K562 (cell line): Measurements from ENCODE around the gene SAMD4A. TPM values are rescaled to one million over a fixed set of nuclear protein-coding genes. Genes with fewer than 3 reads are reported as not detected.

Experiments used
- CEBPB ChIP-seq: fragments of 450-650 bp; IDR thresholded peaks from 2 replicates; pipeline ENCODE4 v1.6.1; 2016; ENCODE audit warnings: missing genetic modification characterization, missing compliant biosample characterization
- CREM ChIP-seq: IDR thresholded peaks from 2 replicates; pipeline ENCODE4 v1.6.1; 2014; ENCODE audit warnings: antibody characterized with exemption, low read depth
- CTBP1 ChIP-seq: fragments of 450-650 bp; IDR thresholded peaks from 2 replicates; pipeline ENCODE4 v1.6.1; 2016; ENCODE audit warnings: borderline replicate concordance
- DMBX1 ChIP-seq: fragments of 250-450 bp; sonication (Bioruptor Pico); IDR thresholded peaks from 2 replicates; pipeline ENCODE4 v1.8.0; 2022; ENCODE audit warnings: inconsistent platforms, mild to moderate bottlenecking, moderate library complexity, borderline replicate concordance
- HDAC2 ChIP-seq: fragments of 450-650 bp; IDR thresholded peaks from 2 replicates; pipeline ENCODE4 v1.6.1; 2016; ENCODE audit warnings: mild to moderate bottlenecking
- ILF3 ChIP-seq: fragments of 450-650 bp; IDR thresholded peaks from 2 replicates; pipeline ENCODE4 v1.6.1; 2018; ENCODE audit warnings: antibody characterized with exemption, mild to moderate bottlenecking, moderate library complexity, borderline replicate concordance
- KDM2B ChIP-seq: fragments of 250-450 bp; sonication (Bioruptor Pico); IDR thresholded peaks from 2 replicates; pipeline ENCODE4 v1.8.0; 2021; ENCODE audit warnings: mild to moderate bottlenecking, moderate library complexity
- MYNN ChIP-seq, 2 experiments: sonication (generic); formaldehyde crosslinking in 1 of 2; IDR thresholded peaks; 2 replicates each; pipeline versions ENCODE4 v1.5.0 to v1.6.1; 2016 to 2020; ENCODE audit warnings: antibody characterized with exemption in 1 of 2, missing genetic modification reagents in 1 of 2
- POLR2A ChIP-seq: fragments of 450-650 bp; conservative IDR thresholded peaks from 2 replicates; pipeline ENCODE4 v1.6.1; 2016
- POLR2G ChIP-seq: fragments of 200-400 bp; formaldehyde crosslinking; IDR thresholded peaks from 2 replicates; pipeline ENCODE4 v1.6.1; 2017; ENCODE audit warnings: low read depth, mild to moderate bottlenecking, antibody characterized with exemption, low read length, moderate library complexity
- RBFOX2 ChIP-seq: fragments of 200-400 bp; formaldehyde crosslinking; IDR thresholded peaks from 2 replicates; pipeline ENCODE4 v1.6.1; 2017; ENCODE audit warnings: low read depth, mild to moderate bottlenecking, low read length, moderate library complexity
- SMAD4 ChIP-seq: fragments of 250-450 bp; sonication (Bioruptor Pico); conservative IDR thresholded peaks from 2 replicates; pipeline ENCODE4 v1.8.0; 2021; ENCODE audit warnings: inconsistent platforms, mild to moderate bottlenecking, moderate library complexity
- ZBTB7A ChIP-seq: IDR thresholded peaks from 2 replicates; pipeline ENCODE4 v1.6.1; 2011; ENCODE audit warnings: low read depth, mild to moderate bottlenecking, low read length, moderate library complexity, borderline replicate concordance; ENCODE audit not compliant: control insufficient read depth
- ZFX ChIP-seq: sonication (generic); formaldehyde crosslinking; IDR thresholded peaks from 2 replicates; pipeline ENCODE4 v1.8.0; 2022; ENCODE audit warnings: mild to moderate bottlenecking, missing genetic modification reagents, moderate library complexity
- ZNF668 ChIP-seq: fragments of 250-450 bp; sonication (Bioruptor Pico); IDR thresholded peaks from 2 replicates; pipeline ENCODE4 v1.8.0; 2022; ENCODE audit warnings: mild to moderate bottlenecking, inconsistent platforms
- polyA plus RNA-seq, 8 experiments: library from polyadenylated mRNA; depleted of rRNA in 4 of 8; stranded (reverse) in 5 of 8; unstranded in 3 of 8; fragments of >200 nt; fragmentation: Nextera tagmentation in 2 of 8; fragmentation: Illumina TruSeq in 1 of 8; extraction: Ambion mirVana in 2 of 8; extraction: Trizol in 1 of 8; gene quantifications; 2 replicates each; pipeline versions ENCODE4 v1.2.1 to v1.2.3, GENCODE V29; 2011 to 2014; ENCODE audit warnings: inconsistent platforms in 1 of 8, missing spikeins in 1 of 8
- total RNA-seq, 7 experiments: library from RNA; depleted of rRNA in 6 of 7; stranded (reverse); fragments of >200 nt in 6 of 7; fragmentation: Illumina TruSeq in 2 of 7; extraction: Trizol in 2 of 7; gene quantifications; 2 replicates each; pipeline versions ENCODE4 v1.2.1 to v1.2.3, GENCODE V29; 2011 to 2021; ENCODE audit warnings: low replicate concordance in 1 of 7
- TF ChIP-seq, protein P1 (sequence below): conservative IDR thresholded peaks from 2 replicates; pipeline ENCODE4 v1.6.1; 2011; ENCODE audit warnings: low read depth, mild to moderate bottlenecking, low read length; ENCODE audit not compliant: control insufficient read depth
- TF ChIP-seq, protein P2 (sequence below), 3 experiments: IDR thresholded peaks in 2 of 3; conservative IDR thresholded peaks in 1 of 3; 2 replicates each; pipeline ENCODE4 v1.5.1; 2011 to 2012; ENCODE audit warnings: low read length in 3 of 3, mild to moderate bottlenecking in 3 of 3, control low read depth in 2 of 3, improper control_type of control experiment in 1 of 3, inconsistent platforms in 1 of 3, low read depth in 1 of 3, mixed read lengths in 1 of 3, moderate library complexity in 1 of 3; ENCODE audit not compliant: insufficient read depth in 2 of 3
- TF ChIP-seq, protein P3 (sequence below): sonication (generic); formaldehyde crosslinking; IDR thresholded peaks from 2 replicates; pipeline ENCODE4 v1.8.1; 2023; ENCODE audit warnings: missing genetic modification reagents, mild to moderate bottlenecking, borderline replicate concordance

The SAMD4A gene
- total and polyA plus RNA-seq, 9 of the 15 experiments (the other 6 are each of a cell fraction or from before 2014, with no cell fraction given), result 0.66 to 6.8 (median 3.3) TPM

DNA sequence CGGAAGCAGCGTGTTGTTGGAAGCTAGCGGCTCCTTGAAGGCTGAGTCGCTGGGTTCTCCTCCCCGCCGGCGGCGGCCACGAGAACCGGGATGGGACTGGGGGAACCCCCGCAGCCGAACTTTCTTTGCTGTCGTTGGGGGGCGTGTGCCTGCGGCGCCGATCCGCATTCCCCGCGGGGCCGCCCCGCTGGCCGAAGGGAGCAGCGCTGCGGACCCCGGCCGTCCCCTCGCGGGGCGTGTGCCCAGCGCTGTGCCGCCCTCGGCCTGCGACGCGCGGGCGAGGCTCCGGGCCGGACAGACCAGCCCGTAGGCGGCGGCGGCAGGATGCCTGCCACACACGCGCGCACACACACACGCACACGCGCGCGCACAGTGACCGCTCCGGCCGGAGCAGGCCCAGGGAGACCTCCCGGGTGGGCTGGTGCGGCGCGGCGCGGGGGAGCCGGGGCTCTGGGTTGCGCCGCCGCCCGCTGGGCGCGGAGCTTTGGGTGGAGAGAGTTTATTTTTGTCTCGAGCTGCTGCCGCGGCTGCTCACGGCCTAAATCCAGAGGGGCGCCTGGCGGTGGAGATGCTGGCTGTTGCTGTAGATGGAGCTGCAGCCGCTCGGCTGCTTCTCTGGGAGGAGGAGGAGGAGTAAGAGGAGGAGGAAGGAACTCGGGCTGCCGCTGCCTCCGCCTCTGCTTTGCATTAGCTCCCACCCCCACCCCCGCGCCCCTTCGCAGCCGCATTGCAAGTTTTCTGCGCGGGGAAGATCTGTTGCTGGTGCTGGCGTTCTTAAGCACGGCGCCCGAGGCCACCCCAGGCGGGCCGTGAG is at the start of gene SAMD4A (continued):
- TF ChIP-seq MYNN (IDR thresholded peaks at IDR 0.05) (no peak; the same call in 1 of the 2 replicates), MYNN (CRISPR knock-in tag; IDR thresholded peaks at IDR 0.05) (no peak), CEBPB (tag) (no peak), DMBX1 (CRISPR knock-in tag) (no peak), POLR2A (peak; percentile 54; the same call in 1 of the 2 replicates), SMAD4 (CRISPR knock-in tag) (0 out of 2 replicates have a peak, but pooled peaks have one; percentile 19), KDM2B (no peak), CTBP1 (peak; percentile 78), HDAC2 (no peak), ZNF668 (CRISPR knock-in tag) (no peak), RBFOX2 (peak; percentile 77), ILF3 (no peak), ZFX (peak; percentile 67), POLR2G (peak; percentile 72), ZBTB7A (peak; percentile 57; the same call in 1 of the 2 replicates), CREM (no peak)
- TF ChIP-seq, protein P1, sequence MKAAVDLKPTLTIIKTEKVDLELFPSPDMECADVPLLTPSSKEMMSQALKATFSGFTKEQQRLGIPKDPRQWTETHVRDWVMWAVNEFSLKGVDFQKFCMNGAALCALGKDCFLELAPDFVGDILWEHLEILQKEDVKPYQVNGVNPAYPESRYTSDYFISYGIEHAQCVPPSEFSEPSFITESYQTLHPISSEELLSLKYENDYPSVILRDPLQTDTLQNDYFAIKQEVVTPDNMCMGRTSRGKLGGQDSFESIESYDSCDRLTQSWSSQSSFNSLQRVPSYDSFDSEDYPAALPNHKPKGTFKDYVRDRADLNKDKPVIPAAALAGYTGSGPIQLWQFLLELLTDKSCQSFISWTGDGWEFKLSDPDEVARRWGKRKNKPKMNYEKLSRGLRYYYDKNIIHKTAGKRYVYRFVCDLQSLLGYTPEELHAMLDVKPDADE, result 0 out of 2 replicates have a peak, but pooled peaks have one; percentile 19
- TF ChIP-seq, protein P2, sequence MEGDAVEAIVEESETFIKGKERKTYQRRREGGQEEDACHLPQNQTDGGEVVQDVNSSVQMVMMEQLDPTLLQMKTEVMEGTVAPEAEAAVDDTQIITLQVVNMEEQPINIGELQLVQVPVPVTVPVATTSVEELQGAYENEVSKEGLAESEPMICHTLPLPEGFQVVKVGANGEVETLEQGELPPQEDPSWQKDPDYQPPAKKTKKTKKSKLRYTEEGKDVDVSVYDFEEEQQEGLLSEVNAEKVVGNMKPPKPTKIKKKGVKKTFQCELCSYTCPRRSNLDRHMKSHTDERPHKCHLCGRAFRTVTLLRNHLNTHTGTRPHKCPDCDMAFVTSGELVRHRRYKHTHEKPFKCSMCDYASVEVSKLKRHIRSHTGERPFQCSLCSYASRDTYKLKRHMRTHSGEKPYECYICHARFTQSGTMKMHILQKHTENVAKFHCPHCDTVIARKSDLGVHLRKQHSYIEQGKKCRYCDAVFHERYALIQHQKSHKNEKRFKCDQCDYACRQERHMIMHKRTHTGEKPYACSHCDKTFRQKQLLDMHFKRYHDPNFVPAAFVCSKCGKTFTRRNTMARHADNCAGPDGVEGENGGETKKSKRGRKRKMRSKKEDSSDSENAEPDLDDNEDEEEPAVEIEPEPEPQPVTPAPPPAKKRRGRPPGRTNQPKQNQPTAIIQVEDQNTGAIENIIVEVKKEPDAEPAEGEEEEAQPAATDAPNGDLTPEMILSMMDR (IDR thresholded peaks at IDR 0.05 in 2 of 3, conservative IDR thresholded peaks at IDR 0.05 in 1 of 3; ENCODE audit: insufficient read depth in 2 of 3, low read depth in 1 of 3, low read length in 3 of 3), result peak in 2 of 3 experiments; percentile 46 to 53; a peak in 4 of 6 replicates
- TF ChIP-seq, protein P3, sequence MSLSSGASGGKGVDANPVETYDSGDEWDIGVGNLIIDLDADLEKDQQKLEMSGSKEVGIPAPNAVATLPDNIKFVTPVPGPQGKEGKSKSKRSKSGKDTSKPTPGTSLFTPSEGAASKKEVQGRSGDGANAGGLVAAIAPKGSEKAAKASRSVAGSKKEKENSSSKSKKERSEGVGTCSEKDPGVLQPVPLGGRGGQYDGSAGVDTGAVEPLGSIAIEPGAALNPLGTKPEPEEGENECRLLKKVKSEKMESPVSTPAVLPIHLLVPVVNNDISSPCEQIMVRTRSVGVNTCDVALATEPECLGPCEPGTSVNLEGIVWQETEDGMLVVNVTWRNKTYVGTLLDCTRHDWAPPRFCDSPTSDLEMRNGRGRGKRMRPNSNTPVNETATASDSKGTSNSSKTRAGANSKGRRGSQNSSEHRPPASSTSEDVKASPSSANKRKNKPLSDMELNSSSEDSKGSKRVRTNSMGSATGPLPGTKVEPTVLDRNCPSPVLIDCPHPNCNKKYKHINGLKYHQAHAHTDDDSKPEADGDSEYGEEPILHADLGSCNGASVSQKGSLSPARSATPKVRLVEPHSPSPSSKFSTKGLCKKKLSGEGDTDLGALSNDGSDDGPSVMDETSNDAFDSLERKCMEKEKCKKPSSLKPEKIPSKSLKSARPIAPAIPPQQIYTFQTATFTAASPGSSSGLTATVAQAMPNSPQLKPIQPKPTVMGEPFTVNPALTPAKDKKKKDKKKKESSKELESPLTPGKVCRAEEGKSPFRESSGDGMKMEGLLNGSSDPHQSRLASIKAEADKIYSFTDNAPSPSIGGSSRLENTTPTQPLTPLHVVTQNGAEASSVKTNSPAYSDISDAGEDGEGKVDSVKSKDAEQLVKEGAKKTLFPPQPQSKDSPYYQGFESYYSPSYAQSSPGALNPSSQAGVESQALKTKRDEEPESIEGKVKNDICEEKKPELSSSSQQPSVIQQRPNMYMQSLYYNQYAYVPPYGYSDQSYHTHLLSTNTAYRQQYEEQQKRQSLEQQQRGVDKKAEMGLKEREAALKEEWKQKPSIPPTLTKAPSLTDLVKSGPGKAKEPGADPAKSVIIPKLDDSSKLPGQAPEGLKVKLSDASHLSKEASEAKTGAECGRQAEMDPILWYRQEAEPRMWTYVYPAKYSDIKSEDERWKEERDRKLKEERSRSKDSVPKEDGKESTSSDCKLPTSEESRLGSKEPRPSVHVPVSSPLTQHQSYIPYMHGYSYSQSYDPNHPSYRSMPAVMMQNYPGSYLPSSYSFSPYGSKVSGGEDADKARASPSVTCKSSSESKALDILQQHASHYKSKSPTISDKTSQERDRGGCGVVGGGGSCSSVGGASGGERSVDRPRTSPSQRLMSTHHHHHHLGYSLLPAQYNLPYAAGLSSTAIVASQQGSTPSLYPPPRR, result no peak
